HG03378 (cell line): Measurements from ENCODE around the gene PRKCE.

Source experiments
- ATAC-seq: cut with Tn5 transposase; IDR thresholded peaks from one replicate; pipeline ENCODE4 v1.9.1; 2021; ENCODE audit warnings: mild to moderate bottlenecking, moderate library complexity; ENCODE audit not compliant: unreplicated experiment

Gene PRKCE

DNA sequence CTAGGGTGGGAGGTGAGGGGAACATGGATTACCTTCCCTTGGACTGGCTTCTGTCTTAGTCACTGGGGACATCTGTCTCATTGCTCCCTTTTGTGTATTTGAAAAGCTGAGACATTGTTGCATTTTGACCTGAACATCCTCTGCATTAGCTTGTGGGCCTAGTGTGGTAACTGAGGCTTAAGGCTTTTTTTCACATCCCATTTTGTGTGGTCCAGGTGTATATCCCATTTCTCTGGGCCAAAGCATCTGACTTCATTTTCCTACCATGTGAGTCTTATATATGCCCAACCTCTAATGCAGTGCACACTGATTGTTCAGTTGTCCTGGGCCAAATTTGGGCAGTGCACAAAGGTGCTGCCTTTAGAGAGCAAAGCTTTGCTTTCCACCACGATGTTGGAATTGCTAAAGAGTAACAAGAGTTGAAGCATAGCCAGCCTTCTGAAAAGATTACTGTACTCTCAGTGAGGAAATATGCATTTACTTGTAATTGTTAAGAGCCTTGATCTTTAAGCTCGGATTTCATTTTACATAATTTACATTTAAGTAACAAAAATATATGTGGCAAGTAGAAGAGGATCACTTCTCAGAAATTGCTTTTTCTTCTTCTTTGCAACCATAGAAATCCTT, 13.3 kb downstream of the PRKCE start:
- ATAC-seq = no peak

- no peak for ATAC-seq
Observed at GRCh38 chr2:45668509-45668908, 17.0 kb downstream of the PRKCE start.

GRCh38 chr2:45669032-45669486, 17.6 kb downstream of the PRKCE start:
- no peak for ATAC-seq

- no peak for ATAC-seq
Observed at GRCh38 chr2:45670646-45671045, 19.2 kb downstream of the PRKCE start.

- no peak for ATAC-seq
Observed at GRCh38 chr2:45672138-45672537, 20.7 kb downstream of the PRKCE start.

DNA sequence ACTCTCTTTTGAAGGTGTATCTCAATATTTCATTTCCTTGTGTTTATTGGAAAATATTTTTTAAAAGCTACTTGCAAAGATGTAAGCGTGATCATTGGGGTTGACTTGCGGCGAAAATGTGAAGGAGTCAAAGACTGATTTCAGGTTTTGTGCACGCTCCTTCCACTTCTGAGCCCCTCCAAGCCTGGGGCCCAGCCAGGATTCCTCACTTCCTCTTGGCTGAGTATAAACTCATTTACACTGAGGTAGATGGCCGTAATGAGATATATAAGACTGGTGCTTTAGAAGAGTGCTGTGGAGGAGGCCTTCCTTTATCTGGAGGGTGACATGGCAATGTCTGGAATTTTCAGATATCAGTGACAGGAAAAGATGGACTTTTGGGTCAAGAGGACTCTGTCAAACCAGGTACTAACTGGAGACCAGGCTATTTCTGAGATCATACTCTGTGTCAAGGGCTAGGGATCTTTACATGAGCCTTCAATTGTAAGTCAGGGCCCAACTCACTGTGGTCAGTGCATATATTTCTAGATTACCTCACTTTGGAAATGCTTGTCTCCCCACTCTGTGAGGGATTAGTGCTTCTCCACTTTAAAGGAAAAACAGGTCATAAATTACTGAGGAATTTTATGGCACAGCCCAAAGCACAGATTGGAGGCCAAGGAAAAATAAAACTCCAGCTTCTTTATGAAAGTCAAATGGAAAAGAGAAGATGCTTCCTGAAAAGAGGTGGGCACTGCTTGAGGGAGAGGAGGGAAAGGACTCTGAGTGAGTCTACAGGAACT, 22.8 kb downstream of the PRKCE start:
- ATAC-seq = no peak

DNA sequence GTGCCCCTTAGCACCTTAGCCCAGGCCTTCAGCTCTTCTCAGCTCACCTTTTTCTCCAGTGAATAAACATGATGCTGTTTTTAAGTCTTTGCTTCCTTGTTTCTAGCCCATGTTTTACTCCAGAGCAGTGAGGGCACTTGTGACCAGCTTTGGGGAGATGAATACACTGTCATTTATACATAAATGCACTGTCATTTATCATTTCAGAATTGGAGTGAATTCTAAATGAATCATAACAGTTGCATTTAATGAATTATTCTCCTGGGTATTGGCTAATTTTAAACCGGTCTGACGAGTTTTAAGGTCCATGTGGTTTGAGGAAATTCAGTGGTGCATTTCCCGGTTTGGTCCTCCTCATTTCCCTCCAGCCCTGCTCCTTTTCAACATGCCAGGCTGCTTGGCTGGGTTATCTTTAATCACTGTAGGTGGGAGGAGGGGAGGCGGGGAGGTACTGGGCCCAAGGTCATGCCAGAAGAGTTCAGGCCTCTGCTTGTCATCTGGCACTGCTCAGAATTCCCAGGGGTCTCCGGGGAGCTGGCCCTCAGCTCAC, 23.9 kb downstream of the PRKCE start:
- no peak for ATAC-seq

GRCh38 chr2:45676088-45676487, 24.6 kb downstream of the PRKCE start:
- no peak for ATAC-seq

DNA sequence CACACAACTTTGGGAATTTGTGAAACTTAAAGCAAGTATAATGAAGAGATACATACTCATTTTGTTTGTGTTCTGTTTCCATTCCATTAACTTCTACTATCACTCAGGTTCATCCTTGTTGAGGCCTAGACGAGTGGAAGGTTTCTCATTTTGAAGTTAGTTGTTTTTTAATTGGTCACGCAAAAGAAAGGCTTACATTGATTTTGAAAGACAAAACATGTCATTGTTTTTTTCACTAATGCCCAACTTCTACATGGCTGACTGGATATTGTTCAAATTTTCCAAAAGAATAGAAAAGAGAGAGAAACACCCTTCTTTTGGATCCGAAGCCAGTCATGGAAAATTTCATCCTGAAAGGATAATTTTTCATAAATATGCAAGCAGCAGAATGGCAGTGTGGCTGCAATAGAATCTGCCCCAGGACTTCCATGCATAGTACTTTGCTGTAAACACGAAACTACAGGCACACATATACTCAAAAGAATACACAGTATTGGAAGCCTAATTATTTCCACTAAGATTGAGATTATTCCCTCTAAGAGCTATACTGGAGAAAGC, 27.4 kb downstream of the PRKCE start:
- no peak for ATAC-seq

DNA sequence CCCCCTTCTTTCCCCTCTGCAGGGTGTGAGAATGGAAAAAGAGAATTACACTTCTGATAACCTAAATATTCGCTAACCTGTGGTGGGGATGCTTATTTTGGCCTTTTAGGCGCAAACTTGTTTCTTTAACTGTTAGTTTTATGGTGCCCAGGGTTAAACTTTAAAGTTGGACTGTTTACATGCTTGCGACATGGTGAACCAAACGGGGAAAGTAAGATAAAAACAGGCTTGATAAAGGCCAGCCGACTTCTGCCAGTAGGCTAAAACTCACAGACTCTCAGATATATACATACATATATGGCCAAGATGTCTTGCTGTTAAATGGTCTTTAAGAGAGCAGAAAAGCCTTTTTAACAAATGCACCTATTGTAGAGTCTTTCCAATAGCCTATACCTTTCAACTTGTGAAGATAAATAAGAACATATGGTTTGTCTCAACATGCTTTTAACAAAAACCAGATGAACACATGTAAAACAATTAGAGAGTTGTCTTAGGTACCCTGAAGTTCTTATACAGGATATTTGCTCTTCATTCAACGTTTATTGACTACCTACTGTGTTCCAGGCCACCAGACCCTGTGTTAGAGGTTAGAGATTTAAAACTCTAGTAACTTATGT, 29.0 kb downstream of the PRKCE start:
- no peak for ATAC-seq

- peak; percentile 98 for ATAC-seq
Observed at GRCh38 chr2:45681675-45682074, 30.2 kb downstream of the PRKCE start.

GRCh38 chr2:45683292-45683691, 31.8 kb downstream of the PRKCE start:
- ATAC-seq = no peak

DNA sequence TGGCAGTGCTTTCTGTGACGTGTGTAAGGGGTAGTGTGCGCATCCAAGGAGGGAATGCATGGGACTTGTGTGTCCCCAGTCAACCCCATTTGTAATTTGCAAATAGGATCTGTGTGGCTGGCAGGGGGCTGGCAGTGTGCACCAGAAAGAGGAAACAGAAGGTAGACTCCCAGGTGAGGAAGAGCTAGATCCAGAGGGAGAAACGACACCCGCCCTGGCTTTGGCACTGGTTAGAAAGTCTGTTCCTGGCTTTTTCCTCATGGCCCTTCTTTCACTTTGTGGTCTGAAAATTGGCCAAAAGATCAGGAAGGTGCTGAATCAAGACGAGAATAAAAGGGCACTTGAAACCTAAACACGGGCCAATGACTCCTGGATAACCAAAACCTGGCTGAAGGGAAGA, 33.3 kb downstream of the PRKCE start:
- no peak for ATAC-seq

DNA sequence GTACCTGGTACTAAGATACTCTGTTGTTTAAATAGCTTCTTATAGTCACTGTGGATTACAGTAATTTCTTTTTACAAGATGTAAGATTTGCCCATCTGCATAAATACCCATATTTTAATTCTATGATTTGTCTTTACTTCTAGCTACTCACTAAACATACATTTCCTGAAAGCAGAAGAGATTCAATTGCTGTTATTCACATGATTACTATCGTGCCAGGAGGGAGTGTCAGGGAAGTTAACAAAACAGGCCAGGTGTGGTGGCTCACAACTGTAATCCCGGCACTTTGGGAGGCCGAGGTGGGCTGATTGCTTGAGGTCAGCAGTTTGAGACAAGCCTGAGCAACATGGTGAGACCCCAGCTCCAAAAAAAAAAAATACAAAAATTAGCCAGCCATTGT, 33.8 kb downstream of the PRKCE start:
- no peak for ATAC-seq

- ATAC-seq = no peak
Observed at GRCh38 chr2:45687964-45688363, 36.5 kb downstream of the PRKCE start.

DNA sequence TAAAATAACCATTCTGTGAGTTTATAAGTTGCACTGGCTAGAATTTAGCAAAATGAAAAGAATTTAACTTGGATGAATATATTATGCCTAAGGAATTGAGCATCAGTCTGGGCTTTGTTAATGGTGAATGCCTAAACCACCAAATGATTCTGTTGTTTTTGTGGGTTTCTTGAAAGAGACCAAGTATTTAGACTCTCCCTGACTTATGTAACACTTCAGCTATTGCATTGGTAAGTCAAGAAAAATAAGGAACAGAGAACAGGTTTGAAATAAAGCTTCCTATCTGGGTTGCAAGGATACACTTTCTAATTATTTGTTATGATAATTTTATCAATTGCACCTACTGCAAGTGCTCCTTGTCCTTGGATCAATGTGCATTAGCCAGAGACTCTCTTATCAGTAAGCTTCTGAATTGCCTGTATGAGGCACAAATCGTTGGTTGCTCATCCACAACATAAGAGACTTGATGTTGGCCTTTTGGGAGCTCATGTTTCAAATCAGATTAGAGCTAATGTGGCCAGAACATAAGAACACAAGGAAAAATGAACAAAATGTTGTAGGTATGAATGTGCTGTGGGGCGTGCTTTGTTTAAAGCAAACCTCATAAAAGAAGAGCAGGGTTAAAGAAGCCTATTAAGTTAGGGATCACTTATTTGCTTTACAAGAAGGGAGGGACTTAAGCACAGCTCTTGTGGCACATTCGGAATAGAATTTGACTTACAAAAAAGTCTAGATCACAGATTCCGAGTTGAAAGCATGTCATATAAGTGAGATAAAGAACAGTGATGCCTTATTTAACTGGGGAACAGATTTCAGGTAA, 37.2 kb downstream of the PRKCE start:
- no peak for ATAC-seq

DNA sequence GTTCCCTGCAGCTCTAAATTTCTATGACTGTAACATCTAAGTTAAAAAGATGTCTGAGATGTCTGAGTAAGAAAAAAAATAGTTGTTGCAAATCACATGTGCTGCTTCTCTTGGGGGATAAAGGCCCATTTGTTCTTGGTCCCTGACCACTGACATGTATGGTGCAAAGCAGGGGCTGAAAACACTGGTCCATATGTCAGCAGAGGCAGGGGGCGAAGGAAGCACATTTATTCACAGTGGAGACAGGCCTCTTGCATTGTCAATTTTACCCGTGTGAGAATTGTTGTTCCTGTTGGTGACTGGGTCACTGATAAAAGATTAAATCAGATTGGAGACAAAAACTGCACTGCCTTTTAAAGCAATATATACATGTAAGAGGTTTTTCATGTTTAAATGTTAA, 38.8 kb downstream of the PRKCE start:
- ATAC-seq = no peak

GRCh38 chr2:45691171-45691999, 39.9 kb downstream of the PRKCE start:
- ATAC-seq = peak; percentile 52

- ATAC-seq = no peak
Observed at GRCh38 chr2:45692566-45692965, 41.1 kb downstream of the PRKCE start.
